ENCODE data around the gene CXCR4. TPM values are rescaled to one million over a fixed set of nuclear protein-coding genes. Genes with fewer than 3 reads are reported as not detected.

Gene CXCR4
- total RNA-seq, 3 donors from 2014 or later (not counting 1 experiment from before 2014, with no cell fraction given): 582 to 848 (median 741) TPM

DNA sequence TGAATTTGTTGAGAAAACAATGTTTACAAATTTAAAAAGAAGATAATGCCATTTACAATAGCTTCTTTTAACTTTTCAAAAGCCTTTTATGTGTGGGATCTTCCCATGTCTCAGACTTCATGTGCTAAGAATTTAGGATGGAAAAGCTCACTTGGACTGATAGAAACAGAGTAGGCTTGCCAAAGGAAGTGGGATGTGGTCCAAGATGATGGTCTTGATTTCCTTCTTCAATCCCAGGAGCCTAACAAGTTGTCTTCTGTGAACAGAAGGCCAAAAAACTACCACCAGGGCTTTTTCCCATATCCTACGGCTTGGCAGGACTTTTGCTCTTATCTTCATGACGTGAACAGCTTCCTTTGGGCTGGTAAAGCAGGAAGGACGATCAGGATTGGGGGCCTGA, 9.5 kb downstream of the CXCR4 start:
- WGBS (ENCODE audit: insufficient coverage): 96% methylated on average over 3 of the region's 3 CpGs
- peaks cover 0 to 4% of the 10 kb centered on the region in 2 donors for H3K27me3 Mint-ChIP-seq (ENCODE audit: low read depth in 2 of 2)
- peaks cover 0 to 13% of the 10 kb centered on the region in 2 donors for H3K4me1 Mint-ChIP-seq
- Histone ChIP-seq H3K27ac (ENCODE audit: low read length) (no peak overlapping the region), H3K27me3 (ENCODE audit: control insufficient read depth, insufficient read depth, low read length) (no peaks in the 10 kb centered on the region), H3K4me1 (ENCODE audit: control insufficient read depth, insufficient read depth, low read length) (peaks cover 5% of the 10 kb centered on the region), H3K36me3 (ENCODE audit: control insufficient read depth, insufficient read depth, low read length) (peaks cover 6% of the 10 kb centered on the region), H3K4me3 (ENCODE audit: low read length) (no peak overlapping the region), H3K9me3 (ENCODE audit: control insufficient read depth, insufficient read depth, low read length) (no peaks in the 10 kb centered on the region)
- no peak overlapping the region for H3K4me3 Mint-ChIP-seq
- no peak overlapping the region for H3K27ac Mint-ChIP-seq
- intact Hi-C loops (cut with micrococcal nuclease): no loop called here
- DNase-seq (no peak), ATAC-seq (no peak)
- no peaks in the 10 kb centered on the region for H3K9me3 Mint-ChIP-seq
- TF ChIP-seq, protein P1, sequence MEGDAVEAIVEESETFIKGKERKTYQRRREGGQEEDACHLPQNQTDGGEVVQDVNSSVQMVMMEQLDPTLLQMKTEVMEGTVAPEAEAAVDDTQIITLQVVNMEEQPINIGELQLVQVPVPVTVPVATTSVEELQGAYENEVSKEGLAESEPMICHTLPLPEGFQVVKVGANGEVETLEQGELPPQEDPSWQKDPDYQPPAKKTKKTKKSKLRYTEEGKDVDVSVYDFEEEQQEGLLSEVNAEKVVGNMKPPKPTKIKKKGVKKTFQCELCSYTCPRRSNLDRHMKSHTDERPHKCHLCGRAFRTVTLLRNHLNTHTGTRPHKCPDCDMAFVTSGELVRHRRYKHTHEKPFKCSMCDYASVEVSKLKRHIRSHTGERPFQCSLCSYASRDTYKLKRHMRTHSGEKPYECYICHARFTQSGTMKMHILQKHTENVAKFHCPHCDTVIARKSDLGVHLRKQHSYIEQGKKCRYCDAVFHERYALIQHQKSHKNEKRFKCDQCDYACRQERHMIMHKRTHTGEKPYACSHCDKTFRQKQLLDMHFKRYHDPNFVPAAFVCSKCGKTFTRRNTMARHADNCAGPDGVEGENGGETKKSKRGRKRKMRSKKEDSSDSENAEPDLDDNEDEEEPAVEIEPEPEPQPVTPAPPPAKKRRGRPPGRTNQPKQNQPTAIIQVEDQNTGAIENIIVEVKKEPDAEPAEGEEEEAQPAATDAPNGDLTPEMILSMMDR (IDR thresholded peaks at IDR 0.05): no peak
- H3K36me3 Mint-ChIP-seq: no peaks in the 10 kb centered on the region

- Mint-ChIP-seq H3K27me3 (ENCODE audit: low read depth in 2 of 2) (peaks cover 0 to 4% of the 10 kb centered on the region in 2 donors), H3K4me1 (peaks cover 0 to 2% of the 10 kb centered on the region in 2 donors), H3K4me3 (no peak overlapping the region), H3K9me3 (no peaks in the 10 kb centered on the region), H3K27ac (no peak overlapping the region), H3K36me3 (no peaks in the 10 kb centered on the region)
- Histone ChIP-seq H3K4me1 (ENCODE audit: control insufficient read depth, insufficient read depth, low read length) (peaks cover 5% of the 10 kb centered on the region), H3K9me3 (ENCODE audit: control insufficient read depth, insufficient read depth, low read length) (no peaks in the 10 kb centered on the region), H3K36me3 (ENCODE audit: control insufficient read depth, insufficient read depth, low read length) (no peaks in the 10 kb centered on the region), H3K4me3 (ENCODE audit: low read length) (no peak overlapping the region), H3K27ac (ENCODE audit: low read length) (no peak overlapping the region), H3K27me3 (ENCODE audit: control insufficient read depth, insufficient read depth, low read length) (no peaks in the 10 kb centered on the region)
- DNase-seq (no peak), ATAC-seq (no peak)
- TF ChIP-seq, protein P1 (IDR thresholded peaks at IDR 0.05): no peak
- intact Hi-C loops (cut with micrococcal nuclease): no loop called here
- 75% methylated on average over 6 of the region's 6 CpGs for WGBS (ENCODE audit: insufficient coverage)
Measured at GRCh38 chr2:136107051-136108033, 10.6 kb downstream of the CXCR4 start.

DNA sequence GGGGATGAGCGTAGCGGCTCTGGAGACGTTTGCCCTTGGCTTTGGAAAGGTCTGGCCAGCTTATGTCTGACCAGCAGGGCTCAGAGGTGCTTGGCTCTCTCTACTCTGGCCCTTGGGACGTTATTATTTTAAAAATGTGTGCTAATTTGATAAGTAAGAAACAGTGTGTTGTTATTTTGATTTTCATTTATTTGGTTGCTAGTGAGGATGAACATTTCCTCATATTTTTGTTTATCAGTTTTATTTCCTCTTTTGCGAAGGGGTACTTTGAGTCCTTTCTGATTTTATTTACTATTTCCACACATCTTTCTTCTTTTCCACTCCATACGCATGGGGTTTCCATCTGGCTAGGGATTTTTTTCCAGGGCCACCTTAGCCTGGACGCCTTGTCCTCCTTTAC, 11.4 kb downstream of the CXCR4 start:
- Mint-ChIP-seq H3K9me3 (no peaks in the 10 kb centered on the region), H3K27ac (no peak overlapping the region), H3K4me1 (no peaks in the 10 kb centered on the region), H3K4me3 (no peak overlapping the region), H3K27me3 (ENCODE audit: low read depth in 2 of 2) (peaks cover 0 to 4% of the 10 kb centered on the region in 2 donors), H3K36me3 (no peaks in the 10 kb centered on the region)
- Histone ChIP-seq H3K9me3 (ENCODE audit: control insufficient read depth, insufficient read depth, low read length) (no peaks in the 10 kb centered on the region), H3K27ac (ENCODE audit: low read length) (no peak overlapping the region), H3K36me3 (ENCODE audit: control insufficient read depth, insufficient read depth, low read length) (no peaks in the 10 kb centered on the region), H3K4me1 (ENCODE audit: control insufficient read depth, insufficient read depth, low read length) (peaks cover 5% of the 10 kb centered on the region), H3K4me3 (ENCODE audit: low read length) (no peak overlapping the region), H3K27me3 (ENCODE audit: control insufficient read depth, insufficient read depth, low read length) (no peaks in the 10 kb centered on the region)
- WGBS (ENCODE audit: insufficient coverage): 83% methylated on average over 7 of the region's 7 CpGs
- ATAC-seq (no peak), DNase-seq (no peak)
- TF ChIP-seq, protein P1 (IDR thresholded peaks at IDR 0.05): no peak
- intact Hi-C loops (cut with micrococcal nuclease): no loop called here
